Esophagus muscularis mucosa (tissue), 3 donors: ENCODE data around the gene ARHGAP21.

Experiments
- CTCF ChIP-seq, 3 experiments: fragments of 200-600 bp in 2 of 3; fragments of 450-650 bp in 1 of 3; sonication (generic) in 2 of 3; IDR thresholded peaks; one replicate each; pipeline ENCODE4 v1.5.1; 2017 to 2019; ENCODE audit warnings: antibody characterized with exemption in 3 of 3, mild to moderate bottlenecking in 2 of 3, moderate library complexity in 1 of 3
- POLR2A ChIP-seq: fragments of 450-650 bp; IDR thresholded peaks from one replicate; pipeline ENCODE4 v1.6.1; 2017; ENCODE audit warnings: antibody characterized with exemption, moderate library complexity, mild to moderate bottlenecking, low read depth

- TF ChIP-seq CTCF (IDR thresholded peaks at IDR 0.05) = no peak
- no peak for TF ChIP-seq POLR2A
Observed at GRCh38 chr10:24668247-24668646, 55.4 kb downstream of the ARHGAP21 start.
